ENCODE data around the gene GPC4.

- TF ChIP-seq EZH2 (IDR thresholded peaks at IDR 0.05; ENCODE audit: insufficient read depth, low read length) = no peak
- TF ChIP-seq, protein P1, sequence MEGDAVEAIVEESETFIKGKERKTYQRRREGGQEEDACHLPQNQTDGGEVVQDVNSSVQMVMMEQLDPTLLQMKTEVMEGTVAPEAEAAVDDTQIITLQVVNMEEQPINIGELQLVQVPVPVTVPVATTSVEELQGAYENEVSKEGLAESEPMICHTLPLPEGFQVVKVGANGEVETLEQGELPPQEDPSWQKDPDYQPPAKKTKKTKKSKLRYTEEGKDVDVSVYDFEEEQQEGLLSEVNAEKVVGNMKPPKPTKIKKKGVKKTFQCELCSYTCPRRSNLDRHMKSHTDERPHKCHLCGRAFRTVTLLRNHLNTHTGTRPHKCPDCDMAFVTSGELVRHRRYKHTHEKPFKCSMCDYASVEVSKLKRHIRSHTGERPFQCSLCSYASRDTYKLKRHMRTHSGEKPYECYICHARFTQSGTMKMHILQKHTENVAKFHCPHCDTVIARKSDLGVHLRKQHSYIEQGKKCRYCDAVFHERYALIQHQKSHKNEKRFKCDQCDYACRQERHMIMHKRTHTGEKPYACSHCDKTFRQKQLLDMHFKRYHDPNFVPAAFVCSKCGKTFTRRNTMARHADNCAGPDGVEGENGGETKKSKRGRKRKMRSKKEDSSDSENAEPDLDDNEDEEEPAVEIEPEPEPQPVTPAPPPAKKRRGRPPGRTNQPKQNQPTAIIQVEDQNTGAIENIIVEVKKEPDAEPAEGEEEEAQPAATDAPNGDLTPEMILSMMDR (IDR thresholded peaks at IDR 0.05; ENCODE audit: insufficient read depth, low read depth, low read length) = no peak
Measured at GRCh38 chrX:133353233-133353632, 62.1 kb downstream of the GPC4 start.

Data from astrocyte (in vitro differentiated cells and primary cell).